T-cell (primary cell): ENCODE measurements around the gene NNT. TPM values are rescaled to one million over a fixed set of nuclear protein-coding genes. Genes with fewer than 3 reads are reported as not detected.
"Not testable (repeated sequence)": the region's sequence is repeated elsewhere in the genome, so short reads cannot be mapped to it uniquely, and the experiment has no call there.

Experiments
- ATAC-seq, 4 experiments: fragments of 200-7000 bp in 3 of 4; fragments of 150-1000 bp in 1 of 4; cut with Tn5 transposase; replicated peaks in 1 of 4; 1 replicate in 3 of 4; 2 replicates in 1 of 4; pipeline ENCODE4 v1.10.0; 2021; ENCODE audit warnings: moderate library complexity in 3 of 4, mild to moderate bottlenecking in 2 of 4, moderate number of reproducible peaks in 1 of 4
- CTCF ChIA-PET, 2 donors: fragments of 300-600 bp; sonication (Branson Sonifier 250); formaldehyde crosslinking; loops; one replicate each; lab custom pipeline; 2022; ENCODE audit warnings: antibody characterized with exemption in 2 of 2; lab: Charles Lee
- POLR2A ChIA-PET, 2 donors: fragments of 300-600 bp; sonication (Branson Sonifier 250); formaldehyde crosslinking; loops; one replicate each; lab custom pipeline; 2022; ENCODE audit warnings: antibody characterized with exemption in 2 of 2; lab: Charles Lee
- DNase-seq, 35 experiments: peaks; one replicate each; pipeline versions ENCODE4 v3.0.0 to v3.0.0-alpha.2; 2013 to 2023
- H3K27ac ChIP-seq: one replicate; pipeline ENCODE4 v1.5.1; 2013; ENCODE audit warnings: low read length
- H3K27me3 ChIP-seq, 2 experiments: replicated peaks in 1 of 2; 1 replicate in 1 of 2; 2 replicates in 1 of 2; pipeline versions ENCODE4 v1.6.1 to v1.7.0; 2013; ENCODE audit warnings: low read length in 1 of 2, mixed read lengths in 1 of 2; ENCODE audit not compliant: control insufficient read depth in 2 of 2, insufficient read depth in 2 of 2; ENCODE audit errors: extremely low read depth in 1 of 2
- H3K36me3 ChIP-seq, 2 donors: 1 replicate in 1 of 2; 2 replicates in 1 of 2; pipeline versions ENCODE4 v1.6.1 to v1.7.0; 2013; ENCODE audit warnings: low read length in 1 of 2; ENCODE audit not compliant: control insufficient read depth in 2 of 2, insufficient read depth in 1 of 2; ENCODE audit errors: extremely low read depth in 1 of 2
- H3K4me1 ChIP-seq, 2 experiments: 1 replicate in 1 of 2; 2 replicates in 1 of 2; pipeline versions ENCODE4 v1.6.1 to v1.7.0; 2013; ENCODE audit warnings: low read length in 2 of 2, mixed read lengths in 1 of 2; ENCODE audit not compliant: insufficient read depth in 2 of 2, control insufficient read depth in 1 of 2; ENCODE audit errors: extremely low read depth in 1 of 2
- H3K4me3 ChIP-seq, 2 donors: 1 replicate in 1 of 2; 2 replicates in 1 of 2; pipeline versions ENCODE4 v1.5.1 to v1.7.0; 2013; ENCODE audit warnings: mild to moderate bottlenecking in 2 of 2, low read length in 1 of 2, moderate library complexity in 1 of 2; ENCODE audit not compliant: control insufficient read depth in 1 of 2; ENCODE audit errors: extremely low read depth in 1 of 2
- H3K9me3 ChIP-seq: 2 replicates; pipeline ENCODE4 v1.7.0; 2013
- H3K27ac Mint-ChIP-seq, 2 donors: one replicate each; pipeline ENCODE4 v1.8.0; 2020 to 2021; ENCODE audit warnings: mild to moderate bottlenecking in 2 of 2, mixed read lengths in 2 of 2
- H3K27me3 Mint-ChIP-seq, 2 donors: one replicate each; pipeline ENCODE4 v1.8.0; 2021 to 2022; ENCODE audit warnings: mixed read lengths in 2 of 2
- H3K36me3 Mint-ChIP-seq: one replicate; pipeline ENCODE4 v1.8.0; 2021; ENCODE audit warnings: mixed read lengths
- H3K4me1 Mint-ChIP-seq, 3 donors: one replicate each; pipeline ENCODE4 v1.8.0; 2020 to 2022; ENCODE audit warnings: mixed read lengths in 3 of 3, mild to moderate bottlenecking in 1 of 3
- H3K4me3 Mint-ChIP-seq, 3 donors: one replicate each; pipeline ENCODE4 v1.8.0; 2020 to 2022; ENCODE audit warnings: mild to moderate bottlenecking in 3 of 3, mixed read lengths in 3 of 3, moderate library complexity in 3 of 3
- H3K9me3 Mint-ChIP-seq, 3 donors: one replicate each; pipeline ENCODE4 v1.8.0; 2020 to 2022; ENCODE audit warnings: mixed read lengths in 3 of 3
- WGBS: methylation state at CpG from one replicate; pipeline ENCODE4 v1.1.5; 2013; ENCODE audit warnings: missing lambda C conversion rate; ENCODE audit not compliant: insufficient coverage; 5-methylcytosine and 5-hydroxymethylcytosine counted together
- total RNA-seq, 35 experiments: library from RNA in 6 of 35; stranded (reverse) in 6 of 35; fragments of 120-200 nt in 1 of 35; gene quantifications; one replicate each; pipeline versions ENCODE4 v1.2.1 to v1.2.4 and lab custom pipeline; 2013 to 2026

NNT gene
- total RNA-seq, 5 donors from 2014 or later (not counting 1 experiment from before 2014, with no cell fraction given) = 49.3 to 56.3 (median 52.6) TPM

DNA sequence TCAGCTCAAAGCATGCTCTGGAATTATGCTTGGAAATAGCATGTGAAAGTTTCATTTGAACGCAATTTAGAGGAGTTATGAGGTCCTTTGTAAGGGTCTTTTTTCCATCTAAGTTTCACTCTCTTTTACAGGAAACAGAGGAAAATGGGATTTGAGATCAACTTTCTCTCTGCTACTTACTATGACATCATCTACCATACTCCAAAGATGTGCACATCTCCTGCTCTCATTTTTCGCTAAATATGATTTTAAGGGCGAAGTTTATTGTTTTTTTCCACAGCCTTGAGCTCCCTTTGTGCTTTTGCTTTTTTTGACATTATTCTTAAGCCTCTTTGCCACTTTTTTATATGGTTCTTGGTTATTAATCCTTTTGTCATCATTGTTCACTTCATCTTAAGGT is 125.6 kb downstream of the NNT start:
- peaks cover 9 to 10% of the 10 kb centered on the region in 2 donors for H3K27me3 Mint-ChIP-seq
- H3K27ac Mint-ChIP-seq = no peak overlapping the region

DNA sequence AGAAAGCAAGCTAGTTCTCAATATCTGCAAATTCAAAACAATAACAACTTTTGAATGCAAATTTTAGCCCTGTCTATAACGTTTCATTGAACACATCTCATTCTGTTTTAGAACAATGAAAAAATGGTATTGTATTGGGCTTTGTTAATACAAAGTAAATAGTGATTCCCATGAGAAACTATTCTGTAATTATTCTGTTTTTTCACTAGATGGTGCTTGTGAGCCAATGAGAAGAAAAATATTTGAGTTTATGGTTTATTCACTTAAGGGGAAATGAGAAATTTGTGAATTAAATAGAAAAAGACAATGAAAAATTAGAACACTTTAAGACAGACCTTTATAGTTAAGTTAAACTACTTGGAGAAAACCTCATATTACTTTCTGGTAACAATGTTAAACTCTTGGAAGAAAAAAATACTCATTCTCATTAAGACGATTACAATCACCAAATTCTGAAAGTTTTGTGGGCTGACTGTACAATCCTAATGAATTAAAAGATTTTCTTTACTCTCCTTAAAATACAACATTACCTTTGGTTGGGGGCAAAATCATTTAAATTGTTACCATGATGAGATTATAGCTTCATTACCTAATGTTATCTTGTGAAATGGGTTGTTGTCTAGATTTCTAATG is 127.0 kb downstream of the NNT start:
- WGBS = no CpG with 5 or more reads among the region's 2 CpGs
- Mint-ChIP-seq H3K27me3 (peaks cover 9 to 10% of the 10 kb centered on the region in 2 donors), H3K9me3 (no peaks in the 10 kb centered on the region), H3K27ac (no peak overlapping the region), H3K36me3 (no peaks in the 10 kb centered on the region), H3K4me1 (no peaks in the 10 kb centered on the region), H3K4me3 (no peak overlapping the region)
- no peak overlapping the region for H3K27ac ChIP-seq
- CTCF ChIA-PET = interaction anchor here in 1 of 2 donors (1.0 kb wide), 1 partner anchor 1044 kb away, joined by 3 read pairs; no protein-coding TSS in a partner anchor
- no peak for ATAC-seq
- H3K9me3 ChIP-seq = no peaks in the 10 kb centered on the region
- H3K27me3 ChIP-seq = no peaks in the 10 kb centered on the region
- peak in 1 of 35 experiments; percentile 7 for DNase-seq
- H3K4me3 ChIP-seq = no peak overlapping the region
- no peaks in the 10 kb centered on the region for H3K36me3 ChIP-seq
- no peaks in the 10 kb centered on the region for H3K4me1 ChIP-seq
- POLR2A ChIA-PET = no interaction called here

More for the DNA sequence above, 125.6 kb downstream of the NNT start:
- CTCF ChIA-PET = no interaction called here
- POLR2A ChIA-PET = no interaction called here
- no peak overlapping the region for H3K4me3 ChIP-seq
- H3K27ac ChIP-seq = no peak overlapping the region
- H3K9me3 Mint-ChIP-seq = no peaks in the 10 kb centered on the region
- H3K27me3 ChIP-seq = no peaks in the 10 kb centered on the region
- H3K9me3 ChIP-seq = no peaks in the 10 kb centered on the region
- no CpG with 5 or more reads among the region's 3 CpGs for WGBS
- no peaks in the 10 kb centered on the region for H3K36me3 Mint-ChIP-seq
- H3K4me1 Mint-ChIP-seq = no peaks in the 10 kb centered on the region
- no peaks in the 10 kb centered on the region for H3K36me3 ChIP-seq
- no peak overlapping the region for H3K4me3 Mint-ChIP-seq
- H3K4me1 ChIP-seq = no peaks in the 10 kb centered on the region
- DNase-seq (no peak), ATAC-seq (no peak)

DNA sequence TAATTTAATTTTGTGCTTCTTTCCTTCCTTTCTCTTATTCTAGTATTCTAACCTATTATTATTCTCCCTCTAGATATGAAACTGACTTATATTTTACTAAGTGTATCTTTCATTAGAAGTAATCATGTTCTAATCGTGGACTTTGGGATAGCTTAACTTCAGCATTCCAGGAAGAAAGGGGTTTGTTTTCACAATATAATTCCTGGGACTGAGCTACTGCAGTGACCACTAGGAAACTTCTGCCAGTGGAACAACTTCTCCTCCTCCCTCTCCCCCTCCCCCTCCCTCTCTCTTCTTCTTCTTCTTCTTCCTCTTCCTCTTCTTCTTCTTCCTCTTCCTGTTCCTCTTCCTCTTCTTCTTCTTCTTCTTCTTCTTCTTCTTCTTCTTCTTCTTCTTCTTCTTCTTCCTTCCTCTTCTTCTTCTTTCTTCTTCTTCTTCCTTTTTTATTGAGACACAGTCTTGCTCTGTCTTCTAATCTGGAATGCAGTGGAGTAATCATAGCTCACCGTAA is 127.9 kb downstream of the NNT start:
- POLR2A ChIA-PET = no interaction called here
- DNase-seq (no peak), ATAC-seq (no peak)
- CTCF ChIA-PET = interaction anchor here (0.8 to 1.0 kb wide), 2 partner anchors 85 to 1043 kb away, joined by 3 read pairs; no protein-coding TSS in a partner anchor
- Histone ChIP-seq H3K9me3 (no peaks in the 10 kb centered on the region), H3K27ac (no peak overlapping the region), H3K4me3 (no peak overlapping the region), H3K36me3 (no peaks in the 10 kb centered on the region), H3K27me3 (no peaks in the 10 kb centered on the region), H3K4me1 (no peaks in the 10 kb centered on the region)
- no peak overlapping the region for H3K4me3 Mint-ChIP-seq
- H3K27me3 Mint-ChIP-seq = peaks cover 7 to 10% of the 10 kb centered on the region in 2 donors
- H3K4me1 Mint-ChIP-seq = no peaks in the 10 kb centered on the region
- no CpG with 5 or more reads among the region's 2 CpGs for WGBS
- no peaks in the 10 kb centered on the region for H3K36me3 Mint-ChIP-seq
- H3K27ac Mint-ChIP-seq = no peak overlapping the region
- H3K9me3 Mint-ChIP-seq = no peaks in the 10 kb centered on the region

DNA sequence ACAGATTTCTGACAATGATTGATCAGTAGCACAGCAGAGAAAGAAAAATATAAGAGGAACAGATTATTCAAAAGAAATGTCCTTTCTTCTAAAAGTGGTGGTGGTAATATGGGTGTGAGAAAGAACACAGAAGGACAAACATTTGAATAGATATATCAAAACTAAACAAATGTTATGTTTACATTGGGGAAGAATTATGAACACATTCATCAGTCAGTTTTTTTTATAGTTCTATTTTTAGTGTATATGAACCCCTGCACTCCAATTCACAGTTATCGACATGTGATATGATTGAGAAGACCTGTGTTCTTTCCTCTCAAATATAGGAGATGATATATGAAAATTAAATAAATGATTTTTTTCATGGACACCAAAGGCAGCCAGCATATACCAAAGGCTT is 128.6 kb downstream of the NNT start:
- Mint-ChIP-seq H3K4me3 (no peak overlapping the region), H3K27ac (no peak overlapping the region), H3K27me3 (peaks cover 7 to 9% of the 10 kb centered on the region in 2 donors), H3K4me1 (no peaks in the 10 kb centered on the region), H3K9me3 (no peaks in the 10 kb centered on the region), H3K36me3 (no peaks in the 10 kb centered on the region)
- no CpG with 5 or more reads among the region's 1 CpG for WGBS
- Histone ChIP-seq H3K4me1 (no peaks in the 10 kb centered on the region), H3K9me3 (no peaks in the 10 kb centered on the region), H3K36me3 (no peaks in the 10 kb centered on the region), H3K27me3 (no peaks in the 10 kb centered on the region), H3K4me3 (no peak overlapping the region), H3K27ac (no peak overlapping the region)
- ChIA-PET POLR2A (no interaction called here), CTCF (interaction anchor here in 1 of 2 donors (0.8 kb wide), 1 partner anchor 85 kb away, joined by 3 read pairs; no protein-coding TSS in a partner anchor)
- ATAC-seq (no peak), DNase-seq (no peak)

DNA sequence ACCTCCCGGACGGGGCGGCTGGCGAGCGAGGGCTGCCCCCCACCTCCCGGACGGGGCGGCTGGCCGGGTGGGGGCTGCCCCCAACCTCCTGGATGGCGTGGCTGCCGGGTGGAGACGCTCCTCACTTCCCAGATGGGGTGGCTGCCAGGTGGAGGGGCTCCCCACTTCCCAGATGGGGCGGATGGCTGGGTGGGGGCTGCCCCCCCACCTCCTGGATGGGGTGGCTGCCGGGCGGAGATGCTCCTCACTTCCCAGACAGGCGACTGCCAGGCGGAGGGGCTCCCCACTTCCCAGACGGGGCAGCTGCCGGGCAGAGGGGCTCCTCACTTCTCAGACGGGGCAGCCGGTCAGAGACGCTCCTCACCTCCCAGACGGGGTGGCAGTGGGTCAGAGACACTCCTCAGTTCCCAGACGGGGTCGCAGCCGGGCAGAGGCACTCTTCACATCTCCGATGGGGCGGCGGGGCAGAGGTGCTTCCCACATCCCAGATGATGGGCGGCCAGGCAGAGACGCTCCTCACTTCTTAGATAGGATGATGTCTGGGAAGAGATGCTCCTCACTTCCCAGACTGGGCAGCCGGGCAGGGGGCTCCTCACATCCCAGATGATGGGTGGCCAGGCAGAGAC is 143.1 kb downstream of the NNT start:
- CTCF ChIA-PET, POLR2A ChIA-PET, H3K9me3 ChIP-seq, H3K27ac ChIP-seq, H3K36me3 Mint-ChIP-seq, H3K4me1 ChIP-seq, H3K9me3 Mint-ChIP-seq, H3K27me3 ChIP-seq, ATAC-seq, H3K4me3 ChIP-seq, DNase-seq, H3K4me3 Mint-ChIP-seq, H3K36me3 ChIP-seq, H3K27ac Mint-ChIP-seq, H3K4me1 Mint-ChIP-seq, H3K27me3 Mint-ChIP-seq: not testable (repeated sequence)
- WGBS = 98% methylated on average over 11 of the region's 32 CpGs

DNA sequence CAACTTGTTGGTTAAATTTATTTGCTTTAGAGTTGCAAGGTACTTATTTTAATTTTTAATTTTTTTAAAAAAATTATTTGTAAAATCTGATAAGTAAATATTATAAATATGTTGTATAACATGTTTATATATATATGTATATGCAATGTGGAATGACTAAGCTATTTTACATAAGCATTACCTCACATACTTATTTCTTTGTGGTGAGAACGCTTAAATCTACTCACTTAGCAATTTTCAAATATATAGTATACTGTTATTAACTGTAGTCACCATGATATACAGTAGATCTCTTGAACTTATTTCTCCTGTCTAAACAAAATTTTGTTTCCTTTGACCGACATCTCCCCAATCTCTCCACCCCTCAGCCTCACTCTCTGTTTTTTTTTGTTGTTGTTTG is 147.8 kb downstream of the NNT start:
- Histone ChIP-seq H3K36me3 (no peaks in the 10 kb centered on the region), H3K27ac (no peak overlapping the region), H3K9me3 (no peaks in the 10 kb centered on the region), H3K4me1 (no peaks in the 10 kb centered on the region), H3K27me3 (peaks cover 0 to 5% of the 10 kb centered on the region in 2 experiments), H3K4me3 (no peak overlapping the region)
- DNase-seq (no peak), ATAC-seq (no peak)
- H3K4me3 Mint-ChIP-seq = no peak overlapping the region
- WGBS = no CpG with 5 or more reads among the region's 2 CpGs
- no peaks in the 10 kb centered on the region for H3K4me1 Mint-ChIP-seq
- H3K27ac Mint-ChIP-seq = no peak overlapping the region
- ChIA-PET POLR2A (no interaction called here), CTCF (no interaction called here)
- H3K9me3 Mint-ChIP-seq = peaks cover 2 to 11% (median 9%) of the 10 kb centered on the region in 3 donors
- no peaks in the 10 kb centered on the region for H3K36me3 Mint-ChIP-seq
- peaks cover 2 to 3% of the 10 kb centered on the region in 2 donors for H3K27me3 Mint-ChIP-seq
